GM23338 (cell line): ENCODE data around the gene ARID1B.

Experiments
- CTCF ChIP-seq, 2 experiments: fragments of 200-600 bp in 1 of 2; sonication (generic) in 1 of 2; conservative IDR thresholded peaks; 2 replicates each; pipeline versions ENCODE4 v1.5.1 to v1.6.1; 2016 to 2017; ENCODE audit warnings: antibody characterized with exemption in 2 of 2, low read depth in 2 of 2, mild to moderate bottlenecking in 2 of 2, moderate library complexity in 1 of 2
- EZH2 ChIP-seq: fragments of 200-600 bp; sonication (generic); IDR thresholded peaks from one replicate; pipeline ENCODE4 v1.8.0; 2017; ENCODE audit warnings: antibody characterized with exemption, mild to moderate bottlenecking, low read depth; ENCODE audit not compliant: unreplicated experiment
- POLR2AphosphoS5 ChIP-seq: IDR thresholded peaks from 2 replicates; pipeline ENCODE4 v1.6.1; 2016; ENCODE audit warnings: antibody characterized with exemption, low read depth
- REST ChIP-seq: IDR thresholded peaks from one replicate; pipeline ENCODE4 v1.6.1; 2018; ENCODE audit warnings: antibody characterized with exemption; ENCODE audit not compliant: unreplicated experiment
- ZNF331 ChIP-seq: fragments of 250-450 bp; sonication (Bioruptor Pico); IDR thresholded peaks from 2 replicates; pipeline ENCODE4 v1.5.0; 2020; ENCODE audit warnings: low read depth, mild to moderate bottlenecking, moderate library complexity

GRCh38 chr6:157150076-157150475, 372.9 kb downstream of the ARID1B start:
- TF ChIP-seq CTCF (conservative IDR thresholded peaks at IDR 0.05; ENCODE audit: low read depth in 2 of 2) = no peak
- no peak for TF ChIP-seq REST
- no peak for TF ChIP-seq ZNF331 (CRISPR knock-in tag)
- TF ChIP-seq POLR2AphosphoS5 = no peak
- TF ChIP-seq EZH2 = no peak
